HG02588 (cell line): ENCODE results near the gene THRSP.
"Not testable (repeated sequence)": the region's sequence is repeated elsewhere in the genome, so short reads cannot be mapped to it uniquely, and the experiment has no call there.

ENCODE experiments used
- ATAC-seq: cut with Tn5 transposase; IDR thresholded peaks from one replicate; pipeline ENCODE4 v1.9.1; 2021; ENCODE audit warnings: mild to moderate bottlenecking, moderate library complexity; ENCODE audit not compliant: unreplicated experiment

The THRSP gene

GRCh38 chr11:78062671-78063070, 990 bp upstream of the THRSP start:
- ATAC-seq = no peak

DNA sequence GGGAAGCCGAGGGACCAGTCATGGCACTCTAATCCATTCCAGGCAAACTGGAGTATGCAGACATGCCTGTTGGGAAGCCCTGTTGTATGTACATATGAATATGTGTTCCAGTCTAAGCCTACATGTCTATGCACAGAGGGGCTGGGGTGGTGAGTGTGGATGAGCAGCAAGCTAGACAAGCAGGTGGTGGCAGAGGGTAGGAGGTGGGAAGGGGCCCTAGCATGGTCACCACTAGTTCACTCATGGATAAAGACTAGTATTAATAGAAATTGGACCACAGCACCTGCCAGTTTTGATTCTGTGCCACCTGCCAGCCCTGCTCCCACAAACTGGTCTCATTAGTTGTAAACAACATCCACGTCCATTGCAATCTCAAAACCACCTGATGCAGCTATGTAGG, 1.5 kb downstream of the THRSP start:
- ATAC-seq = no peak

- no peak for ATAC-seq
Observed at GRCh38 chr11:78066471-78066870, 2.8 kb downstream of the THRSP start.

DNA sequence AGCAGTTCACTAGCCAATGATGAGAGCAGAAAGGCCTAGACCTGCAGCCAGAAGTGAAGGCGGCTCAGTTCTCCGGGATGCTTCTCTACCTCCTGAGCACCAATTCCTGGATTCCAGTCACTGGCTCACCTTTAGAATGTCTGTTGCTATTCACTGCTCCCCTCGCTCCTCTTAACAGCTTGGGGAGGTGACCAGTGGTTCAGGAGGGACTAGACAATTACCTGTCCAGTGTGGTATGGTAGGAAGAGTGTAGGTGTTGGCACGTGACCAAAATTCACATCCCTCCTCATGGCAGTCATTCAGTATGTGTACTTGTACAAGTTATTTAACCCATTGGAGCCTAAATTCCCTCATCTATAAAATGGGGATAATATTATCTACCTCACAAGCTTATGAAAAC, 4.0 kb downstream of the THRSP start:
- no peak for ATAC-seq

DNA sequence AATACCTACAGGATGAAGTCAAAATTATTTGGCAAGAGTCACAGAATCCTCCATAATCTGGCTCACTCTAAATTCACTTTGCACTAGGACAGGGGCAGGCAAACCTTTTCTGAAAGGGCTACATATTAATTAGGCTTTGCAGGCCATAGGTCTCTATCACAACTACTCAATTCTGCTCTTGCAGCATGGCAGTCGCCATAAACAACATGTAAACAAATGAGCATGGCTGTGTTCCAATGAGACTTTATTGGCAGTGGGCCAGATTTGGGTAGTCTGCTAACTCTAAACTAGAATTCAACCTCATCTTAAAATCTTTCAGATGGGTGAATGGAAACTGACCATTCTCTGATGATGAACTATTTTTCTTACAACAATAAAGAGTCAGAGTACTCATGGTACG, 5.8 kb downstream of the THRSP start:
- no peak for ATAC-seq

DNA sequence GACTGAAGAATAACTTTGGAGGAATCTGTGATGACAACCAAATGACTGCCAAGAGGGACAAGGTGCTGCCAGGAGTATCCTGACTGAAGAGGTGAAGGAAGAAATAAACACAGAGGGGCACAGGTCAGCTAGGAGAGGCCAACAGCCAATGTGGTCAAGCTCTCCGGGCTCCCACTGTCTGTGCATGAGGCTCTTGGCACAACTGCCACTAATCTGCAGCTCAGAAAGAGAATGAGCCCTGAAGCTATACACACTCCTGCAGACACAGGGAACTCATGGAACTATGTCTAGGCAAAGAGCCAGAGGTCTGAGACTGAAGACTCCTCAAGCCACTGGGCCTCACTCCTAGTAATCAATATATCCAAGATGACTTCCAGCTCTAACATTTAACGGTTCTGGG, 7.0 kb downstream of the THRSP start:
- ATAC-seq = no peak

GRCh38 chr11:78071717-78072116, 8.1 kb downstream of the THRSP start:
- no peak for ATAC-seq

- ATAC-seq = no peak
Observed at GRCh38 chr11:78072455-78072854, 8.8 kb downstream of the THRSP start.

DNA sequence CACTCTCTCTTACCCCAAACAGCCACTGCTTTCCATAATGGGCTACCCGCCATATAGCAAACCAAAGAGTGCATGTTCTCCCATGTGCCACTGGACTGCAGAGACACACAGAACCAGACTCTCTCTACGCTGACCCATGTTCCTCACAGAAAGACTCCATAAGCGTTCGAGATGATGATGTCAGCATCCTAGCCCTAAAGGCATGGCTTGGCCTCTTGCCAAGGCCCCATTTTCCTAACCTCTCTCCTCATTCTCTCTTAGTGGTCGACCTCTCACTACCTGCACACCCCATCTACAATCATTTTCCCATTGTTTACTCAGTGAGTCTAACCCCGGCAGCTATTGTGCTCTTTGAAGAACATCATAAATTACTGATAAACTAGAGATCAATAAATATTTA, 11.1 kb downstream of the THRSP start:
- no peak for ATAC-seq

- no peak for ATAC-seq
Observed at GRCh38 chr11:78076733-78077403, 13.2 kb downstream of the THRSP start.

GRCh38 chr11:78077592-78077991, 13.9 kb downstream of the THRSP start:
- not testable (repeated sequence) for ATAC-seq

DNA sequence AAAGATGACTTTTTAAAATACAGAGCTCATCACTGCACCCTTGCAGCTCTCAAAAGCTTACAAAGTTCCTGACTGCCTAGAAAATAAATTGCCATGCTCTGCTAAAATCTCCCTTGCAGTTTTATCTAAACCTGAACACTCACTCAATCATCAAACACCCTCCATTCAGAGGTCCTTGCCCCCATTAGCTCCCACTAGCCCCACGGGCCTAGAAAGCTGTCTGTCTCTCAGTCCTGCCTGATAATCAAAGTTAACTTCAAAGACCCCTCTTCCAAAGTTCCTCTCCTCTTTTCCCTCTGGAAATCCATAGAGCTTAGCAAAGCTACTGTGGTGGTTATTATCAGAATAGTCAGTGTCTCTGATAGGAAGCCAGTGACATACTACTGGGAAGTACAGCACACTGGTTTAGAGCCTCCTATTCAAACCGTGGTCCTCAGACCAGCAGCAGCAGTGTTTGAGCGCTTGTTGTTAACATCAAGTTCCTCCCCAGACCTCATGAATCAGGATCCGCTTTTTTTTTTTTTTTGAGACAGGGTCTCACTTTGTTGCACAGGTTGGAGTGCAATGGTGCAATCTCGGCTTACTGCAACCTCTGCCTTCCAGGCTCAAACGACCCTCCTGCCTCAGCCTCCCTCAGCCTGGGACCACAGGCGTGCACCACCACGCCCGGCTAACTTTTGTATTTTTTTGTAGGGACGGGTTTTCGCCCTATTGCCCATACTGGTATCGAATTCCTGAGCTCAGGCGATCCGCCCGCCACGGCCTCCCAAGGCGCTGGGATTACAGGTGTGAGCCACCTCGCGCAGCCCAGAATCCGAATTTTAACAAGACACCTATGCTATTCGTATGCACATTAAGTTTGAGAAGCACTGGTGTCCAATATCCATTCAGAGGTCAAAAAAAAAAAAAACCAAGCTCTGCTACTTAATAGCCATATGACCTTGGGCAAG, 14.8 kb downstream of the THRSP start:
- no peak for ATAC-seq

- peak; percentile 77 for ATAC-seq
Observed at GRCh38 chr11:78079232-78080083, 15.8 kb downstream of the THRSP start, which contains the start of gene NDUFC2. TSS of gene NDUFC2 (minus strand) at chr11:78079862. CDS start at chr11:78079744, 118 bp downstream.

DNA sequence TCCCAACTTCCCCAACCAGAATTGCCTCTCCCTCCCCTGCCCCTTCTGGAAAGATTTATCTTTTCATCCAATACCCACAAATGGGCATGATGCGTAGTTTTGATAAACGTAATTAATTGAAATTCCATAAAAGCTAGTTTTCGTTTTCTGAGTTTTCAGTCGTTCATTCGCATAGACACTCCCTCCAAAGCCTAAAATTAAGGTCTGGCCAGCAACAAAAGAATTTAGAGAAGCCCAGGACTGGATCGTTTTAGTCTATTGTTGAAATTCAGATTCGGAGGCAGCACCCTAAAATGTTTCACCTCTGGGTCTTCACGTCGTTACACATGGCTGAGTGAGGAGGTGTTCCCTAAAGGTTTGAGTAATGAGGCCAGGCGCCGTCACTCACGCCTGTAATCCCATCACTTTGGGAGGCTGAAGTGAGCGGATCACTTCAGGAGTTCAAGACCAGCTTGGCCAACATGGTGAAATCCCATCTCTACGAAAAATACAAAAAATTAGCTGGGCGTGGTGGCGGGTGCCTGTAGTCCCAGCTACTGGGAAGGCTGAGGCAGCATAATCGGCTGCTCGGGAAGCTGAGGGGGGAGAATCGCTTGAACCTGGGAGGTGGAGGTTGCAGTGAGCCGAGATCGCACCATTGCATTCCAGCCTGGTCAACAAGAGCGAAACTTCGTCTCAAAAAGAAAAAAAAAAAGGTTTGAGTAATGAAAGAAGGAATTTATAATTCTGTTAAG, 16.6 kb downstream of the THRSP start:
- no peak for ATAC-seq

- ATAC-seq = no peak
Observed at GRCh38 chr11:78080818-78081495, 17.3 kb downstream of the THRSP start.

GRCh38 chr11:78081583-78081982, 17.9 kb downstream of the THRSP start:
- ATAC-seq = no peak

GRCh38 chr11:78082146-78082545, 18.5 kb downstream of the THRSP start:
- ATAC-seq = no peak

GRCh38 chr11:78083021-78083420, 19.4 kb downstream of the THRSP start:
- ATAC-seq = no peak

- ATAC-seq = not testable (repeated sequence)
Observed at GRCh38 chr11:78084506-78084905, 20.8 kb downstream of the THRSP start.

- ATAC-seq = no peak
Observed at GRCh38 chr11:78085972-78086371, 22.3 kb downstream of the THRSP start.
